Suppressor macrophage treated with lipopolysaccharide for 4 hours (primary cell): ENCODE measurements around the gene HOMEZ.
"Not testable (repeated sequence)": the region's sequence is repeated elsewhere in the genome, so short reads cannot be mapped to it uniquely, and the experiment has no call there.

Experiments
- DNase-seq: peaks from one replicate; pipeline ENCODE4 v3.0.0-alpha.2; 2020

HOMEZ gene

DNA sequence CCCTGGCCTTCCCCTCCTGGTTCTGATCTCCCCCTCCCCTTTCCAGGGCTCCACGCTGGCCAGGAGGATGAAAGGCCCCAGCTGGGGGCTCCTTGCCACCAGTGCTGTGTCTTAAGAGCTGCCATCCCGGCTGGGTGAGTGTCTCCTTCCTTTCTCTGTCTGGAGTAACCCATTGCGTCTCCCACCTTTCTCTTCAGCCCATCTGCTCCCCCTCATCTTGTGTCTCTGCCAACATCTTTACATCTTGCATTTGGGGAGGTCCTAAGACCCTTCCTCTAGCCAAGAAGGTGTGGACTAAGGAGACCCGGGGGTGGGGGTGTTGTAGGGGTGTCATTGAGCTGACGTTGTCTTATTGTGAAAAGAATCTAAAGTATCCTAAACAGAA, 21.2 kb upstream of the HOMEZ start:
- DNase-seq, result no peak

DNA sequence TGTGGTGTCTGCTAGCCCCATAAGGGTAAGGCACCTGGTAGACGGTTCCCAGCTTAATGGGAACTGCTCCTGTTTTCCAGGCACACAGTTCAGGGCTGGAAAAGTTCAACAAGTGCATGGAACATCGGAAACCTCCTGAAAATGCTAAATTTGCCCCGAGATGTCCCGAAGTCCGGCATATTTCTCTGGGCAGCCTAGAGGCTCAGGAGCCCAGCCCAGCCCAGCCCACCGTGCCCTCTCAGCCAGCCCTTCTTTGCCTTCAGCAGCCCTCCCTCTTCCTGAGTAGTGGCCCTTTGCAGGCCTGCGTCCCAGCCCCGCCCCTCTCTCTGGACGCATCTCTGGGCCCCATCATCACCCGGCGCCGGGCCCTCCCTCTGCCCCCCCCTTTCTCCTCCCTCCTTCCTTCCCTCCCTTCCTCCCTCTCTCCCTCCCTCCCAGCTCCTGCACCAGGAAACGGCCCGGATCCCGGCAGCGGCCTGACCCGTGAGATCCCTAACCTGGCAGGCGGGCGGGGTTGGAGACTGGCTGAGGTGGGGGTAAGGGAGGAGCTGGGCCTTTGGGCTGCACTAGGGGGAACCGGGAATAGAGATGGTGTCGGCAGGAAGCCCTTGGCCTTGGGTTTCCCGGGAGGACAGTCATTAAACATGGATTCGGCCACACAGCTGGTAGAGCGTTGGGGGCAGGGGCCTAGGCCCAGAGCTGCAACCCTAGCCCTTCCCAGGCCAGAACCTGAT, 20.6 kb upstream of the HOMEZ start, which contains the start of gene BCL2L2:
TSS of gene BCL2L2 (plus strand) at position 422 of the 734 bp plus-strand sequence. CDS start 935 bp downstream, outside the sequence.
- peak; percentile 88 for DNase-seq

DNA sequence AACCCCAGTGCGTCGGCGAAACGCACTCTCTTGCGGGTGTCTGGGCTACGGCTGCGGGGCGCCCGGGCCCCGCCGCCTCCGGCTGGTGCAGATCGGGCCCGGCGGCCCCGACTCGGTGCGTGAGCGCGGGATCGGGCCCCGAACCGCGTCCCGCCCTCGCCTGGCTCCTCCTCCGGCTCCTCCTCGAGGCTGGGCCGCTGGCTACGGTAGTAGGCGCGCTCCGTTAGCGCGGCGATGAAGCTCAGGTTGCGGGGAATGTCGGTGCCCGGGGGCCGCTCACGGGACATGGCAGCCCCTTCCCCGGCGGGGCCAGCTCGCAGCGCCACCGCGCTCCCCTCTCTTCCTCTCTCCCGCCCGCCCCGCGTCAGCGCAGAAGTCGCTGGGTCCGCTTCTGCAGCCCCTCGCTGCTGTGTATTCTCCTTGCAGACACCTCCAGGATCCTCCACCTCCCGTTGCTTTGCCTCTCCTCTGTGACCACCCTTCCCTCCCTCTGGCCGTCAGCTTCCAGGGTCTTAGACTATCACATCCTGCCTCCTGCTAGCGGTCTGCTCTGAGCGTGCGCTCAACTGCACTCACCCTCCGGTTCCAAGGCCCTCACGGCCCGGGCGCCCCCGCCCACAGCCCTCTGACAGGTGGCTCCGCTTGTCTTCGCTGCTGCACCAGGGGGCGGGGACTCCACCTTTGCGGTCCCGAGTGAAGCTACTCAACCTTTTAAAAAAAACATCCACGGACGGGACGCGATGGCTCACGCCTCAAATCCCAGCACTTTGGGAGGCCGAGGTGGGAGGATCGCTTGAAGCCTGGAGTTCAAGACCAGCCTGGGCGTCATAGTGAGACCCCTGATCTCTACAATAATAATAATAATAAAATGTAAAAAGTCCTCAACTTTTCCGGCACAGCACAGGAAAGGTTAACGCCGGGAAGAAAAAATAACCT, 16.6 kb upstream of the HOMEZ start, which contains the start of gene PPP1R3E:
TSS of gene PPP1R3E (minus strand) at position 570 of the 936 bp plus-strand sequence. CDS start at position 287, 283 bp downstream.
- peak; percentile 60 for DNase-seq

DNA sequence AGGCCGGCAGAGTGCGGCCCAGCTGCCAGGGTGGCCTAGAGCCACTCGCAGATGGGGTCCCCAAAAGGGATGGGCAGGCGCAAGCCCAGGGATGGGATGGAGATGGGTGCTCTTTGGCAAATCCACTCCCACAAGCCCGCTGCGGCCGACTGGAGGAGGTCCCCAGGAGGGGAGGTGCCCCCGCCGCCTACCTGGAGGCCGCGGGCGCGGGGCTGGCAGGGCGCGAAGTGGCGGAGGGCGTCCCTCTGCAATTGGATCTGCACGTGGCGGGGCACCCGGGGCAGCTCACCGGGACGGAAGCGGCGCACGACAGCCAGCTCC, 16.0 kb upstream of the HOMEZ start:
- DNase-seq, result no peak

DNA sequence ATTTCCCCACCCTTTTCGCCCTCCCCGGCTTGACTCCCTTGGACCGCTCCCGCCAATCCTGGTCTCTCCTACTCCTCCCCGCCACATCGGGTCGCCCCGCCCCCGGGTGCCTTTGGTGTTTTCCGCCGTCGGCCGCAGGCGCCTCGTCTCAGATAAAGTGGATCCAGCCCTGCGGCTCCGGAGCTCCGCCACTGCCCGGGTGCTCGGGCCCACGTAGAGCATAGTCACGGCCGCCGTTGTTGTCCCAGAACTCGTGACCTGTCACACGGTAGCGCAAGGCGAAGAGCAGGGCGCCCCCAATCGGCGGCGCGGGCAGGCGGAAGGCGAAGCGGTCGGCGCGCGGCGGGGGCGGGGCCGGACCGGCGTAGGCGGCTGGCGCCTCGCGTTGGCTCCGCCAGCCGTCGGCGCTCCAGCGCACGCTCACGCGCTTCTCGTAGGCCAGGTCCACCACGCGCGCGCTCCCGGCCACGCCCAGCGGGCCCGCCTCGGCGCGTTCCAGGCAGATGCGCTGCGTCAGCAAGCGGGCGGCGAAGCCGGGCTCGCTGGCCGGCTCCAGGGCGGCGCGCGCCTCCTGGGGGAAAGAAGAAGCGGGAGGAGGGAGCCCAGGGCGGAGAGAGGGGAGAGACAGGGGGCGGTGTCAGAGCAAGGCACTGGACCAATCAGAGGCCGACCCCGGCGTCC, 15.5 kb upstream of the HOMEZ start:
- peak; percentile 100 for DNase-seq

DNA sequence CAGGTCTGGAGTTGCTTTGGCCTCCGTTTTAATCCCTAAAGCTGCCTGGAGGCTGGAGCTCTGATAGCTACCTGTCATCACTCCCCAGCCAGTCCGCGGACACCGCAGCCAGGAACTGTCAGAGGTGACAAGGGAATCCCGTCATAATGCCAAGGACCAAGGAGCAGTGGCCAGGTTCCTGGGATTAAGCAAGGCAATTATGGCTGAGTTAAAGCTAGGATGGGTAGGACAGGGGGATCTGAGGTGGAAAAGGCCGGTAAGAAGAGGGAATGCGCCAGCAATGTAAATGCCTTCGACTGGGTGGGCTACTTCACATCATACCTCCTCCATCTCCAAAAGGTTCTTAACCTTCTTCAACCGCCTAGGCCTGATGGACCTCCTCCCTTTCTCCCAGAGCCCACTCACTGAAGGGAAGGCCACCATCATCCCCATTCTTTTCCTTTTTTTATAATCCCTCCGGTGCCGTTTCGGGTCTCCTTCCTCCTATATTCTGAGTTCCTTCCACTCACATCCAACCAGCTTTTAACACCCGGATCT, 14.8 kb upstream of the HOMEZ start:
- DNase-seq, result peak; percentile 37

DNA sequence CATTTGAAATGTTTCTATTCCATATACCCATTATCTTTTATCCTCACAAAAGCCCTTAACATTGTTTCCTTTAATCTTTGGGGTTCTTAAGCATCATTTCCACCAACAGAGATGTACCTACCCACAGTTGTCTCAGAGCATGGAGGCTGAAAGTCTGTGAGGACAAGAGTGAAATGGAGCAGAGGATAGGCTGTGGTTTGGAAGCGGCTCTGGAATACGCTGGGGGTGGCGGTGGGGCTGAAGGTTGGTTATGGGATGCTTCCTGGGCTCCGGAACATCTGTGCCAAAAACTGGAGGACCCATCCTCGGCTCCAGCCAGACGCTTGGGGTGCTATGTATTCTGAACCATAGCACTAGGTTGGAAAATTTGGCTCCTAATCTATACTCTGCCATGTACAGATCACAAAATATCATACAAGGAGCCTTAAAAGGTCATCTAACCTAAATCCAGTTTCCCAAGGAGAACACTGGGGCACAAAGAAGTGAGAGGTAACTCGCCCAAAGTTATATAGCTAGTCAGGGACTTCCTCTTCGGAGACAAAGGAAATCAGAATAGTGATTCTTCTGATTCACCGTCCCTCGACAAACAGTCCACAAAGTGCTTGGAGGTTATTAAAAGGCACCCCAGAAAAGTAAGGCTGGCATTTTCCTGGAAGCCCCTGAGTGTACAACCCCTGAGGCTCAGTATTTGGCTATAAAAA, 14.2 kb upstream of the HOMEZ start:
- peak; percentile 46 for DNase-seq

DNA sequence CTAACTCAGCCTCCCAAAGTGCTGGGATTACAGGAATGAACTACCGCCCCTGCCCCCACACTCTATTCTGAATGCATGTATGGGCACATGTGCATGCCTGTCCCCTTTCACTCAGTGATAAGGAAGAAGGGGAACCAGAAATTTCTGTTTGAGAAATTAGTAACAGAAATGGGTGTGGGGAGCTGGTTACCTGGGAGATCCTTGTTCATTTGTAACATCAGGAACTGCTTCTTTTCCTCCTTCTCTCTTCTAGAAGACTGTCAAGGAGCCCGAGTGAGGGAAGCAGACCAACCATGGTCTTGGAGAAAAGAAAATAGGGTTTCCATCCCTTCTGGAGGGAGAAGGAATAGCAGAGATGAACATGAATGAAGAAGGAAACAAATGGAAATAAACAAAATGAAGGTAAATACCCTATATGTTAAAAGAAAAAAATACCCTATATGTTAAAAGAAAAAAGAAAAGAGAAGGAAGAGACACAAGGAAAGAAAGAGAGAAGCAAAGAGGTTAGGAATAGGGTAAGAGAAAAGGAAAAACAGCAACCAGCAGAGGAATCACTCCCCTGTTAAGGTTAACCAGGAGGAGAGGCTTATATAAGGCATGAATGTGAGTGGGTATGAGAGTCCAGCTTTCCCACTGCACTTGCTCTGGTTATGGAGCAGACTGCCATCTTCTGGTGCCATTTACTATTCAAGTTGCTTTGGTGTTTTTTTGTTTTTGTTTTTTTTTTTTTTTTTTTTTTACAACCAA, 13.5 kb upstream of the HOMEZ start:
- DNase-seq, result peak; percentile 57

DNA sequence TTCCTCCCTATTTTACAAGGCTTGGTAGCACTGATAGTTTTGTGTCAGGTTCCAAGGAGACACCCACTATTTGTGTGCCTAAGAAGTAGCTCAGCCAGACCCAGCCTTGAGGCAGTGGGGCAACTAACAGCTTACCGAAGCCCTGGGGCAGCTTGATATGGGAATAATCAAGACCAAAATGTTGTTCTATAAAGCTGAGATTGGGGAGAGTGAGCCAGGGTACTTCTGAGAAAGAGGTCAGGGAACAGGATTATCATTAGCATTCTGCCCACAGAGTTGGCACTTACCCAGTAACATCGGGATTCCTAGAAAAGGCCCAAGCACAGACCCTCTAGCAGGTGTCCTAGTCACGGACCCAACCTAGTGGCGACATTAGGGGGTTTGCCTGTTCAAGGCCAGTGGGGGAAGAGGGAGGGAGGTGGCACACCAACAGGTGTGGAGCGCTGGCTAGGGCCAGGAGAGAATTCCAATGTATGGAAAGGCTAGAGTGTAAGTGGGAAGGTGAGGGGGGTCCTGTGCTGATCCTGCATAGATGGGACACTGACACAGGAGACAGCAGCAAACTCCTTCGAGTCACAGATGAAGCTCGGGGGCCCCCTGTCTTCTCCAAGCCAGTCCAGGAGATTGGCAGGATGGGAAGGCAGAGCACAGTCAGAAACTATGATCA, 11.8 kb upstream of the HOMEZ start:
- DNase-seq, result no peak

DNA sequence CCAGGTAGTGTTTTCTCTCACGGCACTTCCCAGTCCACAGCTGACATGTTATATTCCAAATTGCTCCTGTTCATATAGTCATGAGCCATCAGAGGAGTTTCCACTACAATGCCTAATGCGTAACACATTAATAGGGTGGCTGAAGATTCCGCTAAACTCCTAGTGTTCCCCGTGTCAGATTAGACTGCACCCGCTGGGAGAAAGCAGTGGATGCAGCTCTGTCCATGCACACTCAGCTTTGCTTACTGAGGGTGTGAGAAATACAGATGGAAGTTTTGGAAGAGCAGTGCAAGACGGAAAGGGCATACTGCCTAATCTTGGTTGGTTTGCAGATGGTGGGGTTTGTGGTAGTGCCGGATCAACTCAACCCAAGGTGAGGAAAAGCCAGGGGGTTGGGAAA, 11.2 kb upstream of the HOMEZ start:
- DNase-seq, result no peak

DNA sequence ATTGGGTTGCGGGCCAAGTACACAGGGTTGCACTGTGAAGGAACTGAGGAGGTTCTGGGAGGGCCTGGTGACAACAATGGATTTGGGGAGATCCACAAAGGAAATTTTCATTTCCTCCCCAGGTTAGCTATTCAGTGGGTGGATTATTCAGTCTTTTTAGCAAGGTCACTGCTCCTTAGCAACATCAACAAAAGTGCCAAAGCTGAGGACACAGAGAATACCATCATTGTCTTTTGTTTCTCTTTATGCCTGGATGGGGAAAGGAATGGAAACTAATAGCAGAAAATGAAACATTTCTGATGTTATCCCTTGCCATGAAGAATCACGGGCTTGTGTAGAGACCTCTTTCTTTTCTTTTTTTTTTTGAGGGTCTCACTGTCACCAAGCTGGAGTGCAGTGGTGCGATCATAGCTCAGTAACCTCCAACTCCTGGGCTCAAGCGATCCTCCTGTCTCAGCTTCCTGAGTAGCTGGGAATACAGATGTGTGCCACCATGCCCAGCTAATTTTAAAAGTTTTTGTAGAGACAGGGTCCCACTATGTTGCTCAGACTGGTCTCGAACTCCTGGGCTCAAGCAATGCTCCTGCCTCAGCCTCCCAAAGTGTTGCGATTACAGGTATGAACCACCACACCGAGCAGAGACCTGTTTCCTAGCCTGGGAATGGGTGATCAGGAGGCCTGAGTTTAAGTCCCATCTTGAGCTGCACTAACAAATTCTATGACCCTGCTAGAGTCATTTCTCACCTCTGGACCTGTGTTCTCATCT, 10.3 kb upstream of the HOMEZ start:
- no peak for DNase-seq

DNA sequence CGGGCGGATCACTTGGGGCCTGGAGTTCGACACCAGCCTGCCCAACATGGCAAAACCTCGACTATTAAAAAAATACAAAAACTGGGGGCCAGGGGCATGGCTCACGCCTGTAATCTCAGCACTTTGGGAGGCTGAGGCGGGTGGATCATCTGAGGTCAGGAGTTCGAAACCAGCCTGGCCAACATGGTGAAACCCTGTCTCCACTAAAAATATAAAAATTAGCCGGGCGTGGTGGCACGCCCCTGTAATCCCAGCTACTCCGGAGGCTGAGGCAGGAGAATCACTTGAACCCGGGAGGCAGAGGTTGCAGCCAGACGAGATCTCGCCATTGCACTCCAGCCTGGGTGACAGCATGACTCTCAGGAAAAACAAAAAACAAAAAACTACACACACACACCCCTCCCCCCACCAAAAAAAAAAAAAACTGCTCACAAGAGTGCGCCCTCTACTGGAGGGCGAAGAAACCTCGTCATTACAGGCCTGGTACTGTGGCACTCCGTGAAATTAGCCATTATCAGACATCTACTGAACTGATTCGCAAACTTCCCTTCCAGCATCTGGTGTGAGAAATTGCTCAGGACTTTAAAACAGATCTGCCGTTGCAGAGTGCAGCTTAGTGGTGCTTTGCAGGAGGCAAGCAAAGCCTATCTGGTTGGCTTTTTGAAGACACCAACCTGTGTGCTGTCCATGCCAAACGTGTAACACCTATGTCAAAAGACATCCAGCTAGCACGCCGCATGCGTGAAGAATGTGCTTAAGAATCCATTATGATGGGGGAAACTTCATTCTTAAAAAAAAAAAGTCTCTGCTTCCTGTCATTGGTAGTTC, 9.0 kb upstream of the HOMEZ start:
- peak; percentile 82 for DNase-seq

DNA sequence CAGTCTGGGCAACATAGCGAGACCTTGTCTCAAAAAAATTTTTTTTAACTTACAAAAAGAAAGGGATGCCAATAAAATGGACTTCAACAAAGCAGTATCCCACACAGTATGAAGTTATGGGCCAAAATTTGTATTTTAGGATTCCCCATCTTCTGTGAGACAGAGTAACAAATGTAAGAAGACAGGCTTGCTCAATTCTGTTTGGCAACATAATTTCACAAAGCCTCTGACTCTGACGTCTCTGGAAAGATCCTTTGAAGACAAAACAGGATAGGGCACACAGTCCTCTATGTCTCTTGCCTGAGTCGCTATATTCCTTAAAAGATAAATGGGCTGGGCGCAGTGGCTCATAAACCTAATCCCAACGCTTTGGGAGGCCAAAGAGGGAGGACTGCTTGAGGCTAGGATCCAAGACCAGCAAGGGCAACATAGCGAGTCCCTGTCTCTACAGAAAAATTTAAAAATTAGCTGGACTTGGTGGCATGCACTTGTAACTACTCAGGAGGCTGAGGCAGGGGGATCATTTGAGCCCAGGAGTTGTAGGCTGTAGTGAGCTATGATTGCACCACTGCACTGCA, 1.1 kb upstream of the HOMEZ start:
- peak; percentile 58 for DNase-seq

DNA sequence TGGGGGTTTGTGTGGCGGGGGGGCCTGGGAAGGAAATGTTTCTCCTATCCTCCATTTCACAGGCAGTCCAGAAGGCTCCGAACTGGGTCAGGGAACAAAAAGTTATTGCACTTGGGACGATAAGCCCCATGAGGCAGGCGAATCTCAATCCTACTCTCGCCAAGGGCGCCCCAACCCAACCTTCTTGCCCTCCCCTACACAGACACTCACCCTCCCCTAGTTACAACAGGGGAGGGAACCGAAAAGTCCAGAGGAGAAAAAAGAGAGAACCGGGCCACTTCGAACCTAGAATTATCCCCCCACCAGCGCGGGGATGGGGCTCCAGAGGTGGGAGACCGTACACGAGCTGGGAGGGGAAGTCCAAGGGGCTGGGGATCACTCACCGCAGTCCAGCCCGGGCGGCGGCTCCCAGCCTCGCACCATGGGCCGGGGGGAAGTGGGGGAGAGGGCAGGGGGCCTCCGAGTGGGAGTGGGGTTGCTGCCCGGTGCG, 357 bp downstream of the HOMEZ start:
- DNase-seq, result no peak

DNA sequence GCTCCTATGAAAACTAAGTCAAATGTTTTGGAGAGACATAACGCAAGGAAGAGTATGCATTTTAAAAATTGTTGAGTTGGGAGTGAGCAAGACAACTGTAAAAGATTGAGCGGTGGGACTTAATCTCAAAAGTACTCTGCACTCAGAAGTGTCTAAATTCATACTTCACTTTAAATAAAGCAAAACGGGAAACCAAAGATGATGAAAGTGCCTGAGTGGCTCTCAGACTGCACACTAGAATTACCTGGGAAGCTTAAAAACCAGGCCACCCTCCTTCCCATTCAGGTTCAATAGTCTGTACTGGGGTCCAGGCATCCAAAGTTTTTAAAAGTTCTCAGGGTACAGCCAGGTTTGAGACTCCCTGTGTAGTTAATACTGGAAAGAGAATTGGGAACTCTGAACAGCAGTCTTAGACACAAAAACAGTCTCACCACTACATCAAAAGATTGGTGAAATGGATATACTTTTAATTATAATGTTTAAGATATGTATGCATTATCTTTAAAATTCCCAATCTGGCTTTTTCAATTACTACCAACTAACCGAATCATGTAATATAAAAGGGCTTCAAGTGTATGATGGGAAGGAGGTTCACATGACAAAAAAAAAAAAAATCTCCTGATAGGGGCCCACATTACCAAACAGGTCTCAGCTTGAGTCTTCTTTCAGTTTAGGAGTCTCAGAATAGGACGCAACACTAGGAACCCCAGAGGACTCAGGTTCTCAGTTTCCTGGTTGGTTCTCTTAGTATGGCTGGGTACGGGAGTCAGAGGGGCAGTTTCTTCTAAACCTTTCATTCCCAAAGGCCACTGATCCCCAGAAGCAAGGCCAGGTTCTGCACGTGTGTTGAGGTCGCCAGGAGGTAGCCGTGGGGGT, 1.0 kb downstream of the HOMEZ start:
- peak; percentile 53 for DNase-seq

DNA sequence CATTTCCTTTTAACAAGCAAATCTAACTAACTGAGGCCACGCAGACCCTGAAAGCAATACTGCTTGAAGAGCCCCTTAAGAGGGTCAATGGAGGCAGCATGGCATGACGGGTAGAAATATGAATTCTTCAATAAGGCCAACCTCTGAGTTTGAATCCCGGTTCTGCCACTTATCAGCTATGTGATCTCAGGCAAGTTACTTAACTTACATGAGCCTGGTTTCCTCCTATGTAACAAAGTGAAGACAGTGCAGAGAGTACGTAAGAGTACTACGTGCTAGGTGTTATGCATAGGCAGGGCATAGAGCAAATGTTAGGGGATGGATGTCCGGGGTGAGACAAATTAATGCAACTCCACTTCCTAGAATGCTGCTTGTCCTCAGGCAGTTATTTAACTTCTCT, 4.7 kb downstream of the HOMEZ start:
- DNase-seq, result no peak

DNA sequence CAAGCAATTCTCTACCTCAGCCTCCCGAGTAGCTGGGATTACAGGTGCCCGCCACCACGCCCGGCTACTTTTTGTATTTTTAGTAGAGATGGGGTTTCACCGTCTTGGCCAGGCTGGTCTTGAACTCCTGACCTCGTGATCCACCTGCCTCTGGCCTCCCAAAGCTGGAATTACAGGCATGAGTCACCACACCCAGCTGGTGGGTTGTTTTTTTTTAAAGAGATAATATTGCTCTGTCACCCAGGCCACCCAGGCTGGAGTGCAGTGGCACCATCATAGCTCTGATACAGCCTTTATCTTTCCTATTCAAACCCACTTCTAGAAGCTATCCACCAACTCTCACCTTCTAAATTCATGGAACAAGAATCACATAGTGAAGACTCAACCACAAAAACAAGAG, 8.0 kb downstream of the HOMEZ start:
- DNase-seq, result not testable (repeated sequence)

DNA sequence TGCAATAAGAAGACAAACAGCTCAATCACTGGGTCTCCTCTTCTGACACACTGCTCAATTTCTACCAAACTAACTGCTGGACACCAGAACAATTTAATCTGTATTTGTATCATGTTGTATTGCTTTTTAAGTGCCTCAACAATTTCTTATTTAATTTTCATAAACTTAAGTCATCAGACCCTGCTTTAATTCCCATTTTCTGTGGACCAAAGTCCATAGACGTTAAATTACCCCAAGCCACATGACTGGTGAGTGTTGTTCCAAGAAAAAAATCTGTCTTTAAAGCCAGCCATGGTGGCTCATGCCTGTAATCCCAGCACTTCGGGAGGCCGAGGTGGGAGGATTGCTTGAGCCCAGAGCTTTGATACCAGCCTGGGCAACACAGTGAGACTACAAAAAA, 8.7 kb downstream of the HOMEZ start:
- DNase-seq, result no peak
